NOMO-1 treated with dmso at 0.1 percent for 144 hours (cell line): ENCODE results near the gene EGR4.

Experiments used
- DNase-seq: peaks from one replicate; lab custom pipeline; 2025; ENCODE audit not compliant: unreplicated experiment; lab: John Stamatoyannopoulos, UW

The EGR4 gene

DNA sequence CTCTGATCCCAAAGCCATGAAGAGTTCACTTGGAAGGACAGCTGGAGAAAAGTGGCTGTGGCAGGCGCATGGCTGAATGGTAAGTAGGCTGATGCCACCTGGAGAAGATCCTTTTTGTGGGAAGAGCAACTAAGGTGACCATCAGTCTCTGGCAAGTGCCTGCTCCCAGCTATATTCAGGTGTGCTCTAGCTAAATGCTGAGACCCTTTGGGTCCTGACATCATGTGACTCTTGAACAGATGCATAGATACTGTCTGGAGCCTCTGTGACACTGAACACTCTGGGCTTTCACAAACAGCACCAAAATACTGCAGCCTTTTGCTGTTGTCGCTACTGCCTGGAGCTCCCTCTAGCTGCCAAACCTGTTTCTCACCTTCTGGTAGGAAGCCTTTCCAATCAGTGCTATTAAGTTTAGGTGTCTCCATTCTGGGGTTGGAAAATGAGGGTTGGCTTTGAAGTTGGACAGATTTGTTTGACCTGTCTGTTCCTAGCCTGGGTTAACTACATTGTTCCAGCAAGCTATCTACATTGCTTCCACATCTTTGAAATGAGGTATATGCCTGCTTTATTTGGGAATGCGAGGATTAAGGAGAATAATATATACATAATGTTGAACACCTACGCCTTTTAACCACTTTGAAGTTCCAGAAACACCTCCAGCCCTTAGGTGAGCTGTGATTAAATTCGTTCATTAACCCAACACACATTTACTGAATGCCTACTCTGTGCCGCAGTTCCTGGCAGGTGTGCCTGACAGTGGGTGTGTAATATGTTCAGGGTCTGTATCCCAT is 3.1 kb downstream of the EGR4 start:
- DNase-seq: no peak

- DNase-seq: no peak
These were observed 4.0 kb downstream of the EGR4 start for GRCh38 chr2:73289304-73289703.

DNA sequence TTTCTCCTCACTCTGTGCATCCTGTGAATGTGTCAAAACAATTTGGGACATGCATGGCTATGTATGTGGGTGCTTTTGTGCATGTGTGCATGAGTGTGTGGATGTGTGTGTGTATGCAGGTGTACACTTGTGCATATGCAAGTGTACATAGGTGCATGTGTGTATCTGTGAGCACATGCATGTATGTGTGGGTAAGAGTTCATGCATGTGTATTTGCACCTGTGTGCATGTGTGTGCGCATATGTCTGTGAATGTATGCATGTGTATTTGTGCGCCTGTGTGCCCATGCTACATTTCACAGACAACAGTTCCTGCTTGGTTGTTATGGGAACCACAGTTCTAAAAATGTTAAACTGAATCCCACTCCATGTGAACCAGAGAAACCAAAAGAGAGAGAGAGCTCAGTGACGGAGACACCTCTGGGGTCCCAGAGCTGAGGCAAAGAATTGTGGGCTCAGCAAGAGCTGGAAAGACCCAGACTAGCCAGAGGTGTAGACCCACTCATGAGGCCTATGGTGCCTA is 7.2 kb downstream of the EGR4 start:
- no peak for DNase-seq

GRCh38 chr2:73285159-73285739 is 8.1 kb downstream of the EGR4 start:
- peak; percentile 94 for DNase-seq

GRCh38 chr2:73284296-73285158 is 8.8 kb downstream of the EGR4 start, which contains the start of gene FBXO41:
FBXO41 (minus strand) TSS chr2:73284478; CDS start chr2:73269630, 14,848 bp downstream.
- peak; percentile 61 for DNase-seq

DNA sequence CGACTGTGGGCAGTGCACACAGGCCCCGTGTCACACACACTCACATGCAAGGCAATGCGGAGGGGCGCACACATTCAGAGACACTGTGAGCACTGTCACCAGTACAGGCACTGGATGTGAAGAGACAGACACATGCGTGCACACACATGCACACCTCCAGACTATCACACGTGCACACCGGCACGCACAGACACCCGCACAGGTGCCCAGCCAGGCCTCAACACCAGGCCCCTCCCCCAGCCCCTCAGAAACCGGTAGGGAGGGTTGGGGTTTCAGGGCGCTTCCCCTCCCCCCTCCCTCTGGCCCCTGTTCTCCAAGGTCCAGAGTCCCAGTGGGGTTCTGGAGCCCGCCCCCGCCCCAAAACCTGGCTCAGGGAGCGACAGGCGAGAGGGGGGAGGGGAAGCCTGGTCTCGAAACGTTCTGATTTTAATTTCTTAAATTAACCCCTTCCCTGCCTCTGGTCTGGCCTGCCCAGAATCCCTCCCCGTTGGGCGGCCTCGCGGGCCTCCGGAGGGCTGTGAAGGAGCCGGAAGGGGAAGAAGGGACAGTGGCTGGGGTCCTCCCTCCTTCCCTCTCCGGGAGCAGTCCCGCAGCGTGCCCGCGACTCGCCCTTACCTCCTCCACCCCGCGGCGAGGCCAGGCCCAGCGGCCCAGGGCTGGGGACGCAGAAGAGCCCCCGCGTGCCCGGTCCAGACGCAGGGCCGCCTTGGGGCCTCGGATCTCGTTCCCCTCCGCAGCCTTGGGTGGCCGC is 9.6 kb downstream of the EGR4 start:
- peak; percentile 10 for DNase-seq

DNA sequence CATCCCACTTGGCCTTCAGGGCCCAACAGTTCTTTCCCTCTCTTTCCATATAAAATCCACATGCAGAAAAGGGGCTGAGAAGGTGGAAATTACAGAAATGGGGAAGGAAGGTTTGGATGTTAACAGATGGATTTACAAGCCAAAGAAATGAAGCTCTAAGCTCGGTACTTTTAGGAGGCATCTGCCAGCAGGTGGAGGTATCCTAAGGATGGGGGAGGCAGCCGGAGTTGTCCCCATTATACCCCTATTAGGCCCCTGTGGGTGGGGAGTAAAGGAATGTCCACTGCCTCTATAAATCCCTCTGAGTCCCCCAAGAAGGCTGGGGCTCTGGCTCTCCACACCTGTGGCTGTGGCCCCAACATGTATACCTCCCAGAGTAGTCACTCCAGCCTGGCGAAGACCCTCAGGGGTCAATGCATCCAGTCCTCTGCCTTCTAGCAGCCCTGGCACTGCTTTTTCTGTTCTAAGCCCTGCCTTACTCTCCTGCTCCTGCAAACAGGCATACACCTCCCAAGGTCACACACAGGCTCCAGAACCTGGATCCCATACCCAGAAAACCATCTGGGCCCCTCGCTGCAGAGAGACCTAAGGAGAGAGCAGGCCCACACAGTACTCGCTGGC is 10.3 kb downstream of the EGR4 start:
- DNase-seq: no peak

DNA sequence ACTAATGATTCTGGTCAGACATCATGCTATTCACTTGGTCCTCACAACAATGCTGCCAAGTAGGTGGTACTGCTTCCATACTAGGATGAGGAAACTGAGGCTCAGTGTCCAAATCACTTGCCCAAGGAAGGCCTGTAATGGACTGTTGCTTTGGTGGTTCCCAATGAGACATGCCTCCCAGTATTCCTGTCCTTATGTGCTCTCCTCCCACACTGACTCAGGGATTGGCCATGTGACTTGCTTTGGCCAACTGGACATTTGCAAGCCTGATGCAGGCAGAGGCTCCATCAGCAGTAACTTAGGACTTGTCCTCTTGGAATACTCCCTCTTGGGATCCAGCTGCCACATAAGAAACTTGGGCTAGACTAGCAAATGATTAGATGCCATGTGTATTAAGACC is 12.1 kb downstream of the EGR4 start:
- DNase-seq: no peak

GRCh38 chr2:73279852-73280251 is 13.5 kb downstream of the EGR4 start:
- DNase-seq: no peak

DNA sequence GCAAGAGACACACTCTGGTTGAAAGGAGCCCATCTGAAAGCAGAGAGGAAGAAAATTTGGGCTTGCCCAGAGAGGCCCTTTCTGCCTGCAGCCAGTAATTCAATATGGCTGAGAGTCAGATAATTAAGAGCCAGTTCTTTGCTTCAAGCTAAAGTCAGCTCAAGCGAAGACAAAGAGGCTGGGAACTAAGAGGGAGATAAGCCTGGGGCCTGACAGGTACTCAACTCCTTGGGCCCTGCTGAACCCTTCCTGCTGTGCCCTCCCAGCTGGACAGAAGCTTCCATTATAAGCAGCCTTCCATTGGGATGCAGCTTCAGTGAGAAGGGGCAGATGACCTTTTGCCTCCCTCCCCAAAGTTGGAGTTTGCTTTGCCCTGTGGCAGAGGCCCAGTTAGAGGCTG is 21.1 kb downstream of the EGR4 start:
- DNase-seq: no peak

GRCh38 chr2:73269686-73270465 is 23.5 kb downstream of the EGR4 start:
- no peak for DNase-seq

DNA sequence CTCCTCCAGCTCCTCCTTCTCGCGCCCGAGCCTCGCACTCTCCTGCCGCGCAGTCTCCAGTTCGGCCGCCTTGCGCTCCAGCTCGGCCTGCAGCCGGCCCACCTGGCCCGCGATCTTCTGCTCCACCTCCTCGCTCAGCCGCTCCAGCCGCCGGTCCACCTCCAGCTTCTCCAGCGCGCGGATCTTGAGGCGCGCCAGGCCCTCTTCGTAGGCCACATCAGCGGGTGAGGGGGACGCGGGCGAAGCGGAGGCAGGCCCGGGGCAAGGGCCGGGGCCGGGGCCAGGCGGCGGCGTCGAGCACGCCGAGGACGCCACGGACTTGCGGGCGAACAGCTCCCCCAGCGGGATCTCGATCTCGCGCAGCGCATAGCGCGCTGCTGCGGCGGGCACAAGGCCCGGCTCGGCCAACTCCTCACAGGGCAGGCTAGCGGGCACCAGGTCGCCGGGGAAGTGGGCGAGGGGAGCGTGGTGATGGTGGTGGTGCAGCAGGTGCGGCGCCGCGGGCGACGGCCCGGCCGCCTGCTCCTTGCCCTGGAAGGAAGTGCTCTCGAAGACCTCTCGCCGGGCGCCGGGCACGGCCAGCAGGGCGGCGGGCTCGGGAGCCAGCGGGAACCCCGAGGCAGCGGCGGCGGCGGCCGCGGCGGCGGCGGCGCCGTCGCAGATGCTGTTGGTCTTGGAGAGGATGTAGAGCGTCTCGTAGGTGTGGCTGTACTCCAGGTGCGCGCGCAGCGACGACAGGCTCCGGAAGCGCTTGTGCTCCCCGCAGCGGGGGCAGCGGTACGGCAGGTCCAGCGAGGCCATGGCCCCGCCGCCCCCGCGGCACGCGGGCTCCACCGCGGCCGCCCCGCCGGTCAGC is 24.3 kb downstream of the EGR4 start:
- DNase-seq: no peak

GRCh38 chr2:73268366-73268829 is 24.9 kb downstream of the EGR4 start:
- DNase-seq: no peak

DNA sequence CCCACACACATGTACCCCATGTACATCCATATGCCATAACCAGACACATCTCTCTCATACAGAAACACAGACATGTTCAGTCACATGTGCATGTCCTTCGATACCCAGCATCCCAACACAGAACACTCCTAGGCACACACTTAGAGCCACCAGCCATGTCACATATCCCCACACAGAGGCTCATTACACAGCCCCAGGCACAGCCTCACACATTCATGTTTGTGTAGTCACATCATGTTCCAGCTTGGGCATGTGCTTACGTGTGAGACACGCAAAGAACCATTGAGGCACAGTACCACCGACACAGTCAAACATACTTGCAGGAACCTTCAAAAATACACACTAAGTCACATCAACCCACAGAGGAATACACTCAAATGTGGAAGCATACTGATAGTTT is 26.3 kb downstream of the EGR4 start:
- DNase-seq: no peak

DNA sequence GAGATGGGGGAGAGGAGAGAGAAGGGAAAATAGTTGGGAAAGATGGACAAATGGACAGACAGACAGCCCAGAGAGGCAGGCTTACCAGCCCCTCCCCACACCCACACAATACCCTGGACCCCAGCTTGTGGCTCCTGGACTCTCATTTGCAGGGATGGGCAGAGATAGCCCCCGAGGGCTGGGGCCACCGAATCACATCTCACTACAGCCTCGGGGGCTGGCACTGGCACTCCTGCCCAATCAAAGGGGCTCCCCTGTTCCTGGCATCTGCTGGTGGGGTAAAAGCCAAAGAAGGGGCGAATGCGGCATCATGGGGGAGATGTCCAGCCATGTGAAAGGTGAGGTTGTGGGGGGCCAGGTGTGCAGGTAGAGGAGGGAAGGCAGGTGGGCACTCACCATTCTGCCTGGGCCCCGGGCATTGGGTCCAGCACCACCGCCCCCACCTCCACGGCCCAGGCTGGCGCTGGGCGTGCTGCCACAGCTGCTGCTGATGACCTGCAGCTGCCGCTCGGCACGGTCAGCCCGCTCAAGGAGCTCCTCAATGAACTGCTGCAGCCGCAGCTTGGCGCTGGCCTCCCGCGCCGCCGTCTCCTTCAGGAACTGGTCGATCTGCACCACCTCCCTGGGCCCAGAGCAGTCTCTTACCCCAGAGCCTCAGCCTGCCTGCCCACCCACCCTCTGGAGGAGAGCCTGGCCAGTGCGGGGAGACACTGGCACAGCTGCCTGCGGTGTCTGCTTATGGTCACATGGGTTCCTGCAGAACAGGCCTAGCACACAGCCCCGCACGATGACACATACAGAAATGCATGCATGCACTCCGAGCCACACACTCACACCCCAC is 27.1 kb downstream of the EGR4 start:
- DNase-seq: no peak

- no peak for DNase-seq
These were observed 27.9 kb downstream of the EGR4 start for GRCh38 chr2:73265298-73266060.

DNA sequence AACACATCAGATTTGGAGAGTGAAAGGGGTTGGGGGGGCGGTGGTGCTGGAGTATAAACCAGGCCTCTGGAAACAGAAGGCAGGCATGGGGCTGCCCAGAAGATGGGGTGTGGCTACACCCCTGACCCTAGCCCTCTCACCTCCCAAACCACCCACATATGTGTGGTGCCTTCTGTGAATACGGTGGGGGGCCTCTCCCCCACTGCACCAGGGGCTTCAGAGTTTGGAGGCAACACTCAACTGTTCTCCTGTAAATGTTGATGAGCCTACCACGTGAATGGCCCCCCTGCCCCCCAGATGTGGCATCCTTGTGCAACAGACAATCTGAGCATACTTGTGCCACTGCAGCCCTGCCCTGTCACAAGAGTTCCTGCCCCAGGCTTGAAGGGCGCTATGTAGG is 28.6 kb downstream of the EGR4 start:
- no peak for DNase-seq
